Epidermal melanocyte (primary cell): ENCODE data around the gene SCN11A.
A peak's percentile ranks its signal among the peaks of the same experiment; 100 is the strongest.

Experiments used
- DNase-seq: peaks from one replicate; pipeline ENCODE4 v3.0.0; 2011; ENCODE audit warnings: low spot score; ENCODE audit not compliant: insufficient read length

Gene SCN11A

DNA sequence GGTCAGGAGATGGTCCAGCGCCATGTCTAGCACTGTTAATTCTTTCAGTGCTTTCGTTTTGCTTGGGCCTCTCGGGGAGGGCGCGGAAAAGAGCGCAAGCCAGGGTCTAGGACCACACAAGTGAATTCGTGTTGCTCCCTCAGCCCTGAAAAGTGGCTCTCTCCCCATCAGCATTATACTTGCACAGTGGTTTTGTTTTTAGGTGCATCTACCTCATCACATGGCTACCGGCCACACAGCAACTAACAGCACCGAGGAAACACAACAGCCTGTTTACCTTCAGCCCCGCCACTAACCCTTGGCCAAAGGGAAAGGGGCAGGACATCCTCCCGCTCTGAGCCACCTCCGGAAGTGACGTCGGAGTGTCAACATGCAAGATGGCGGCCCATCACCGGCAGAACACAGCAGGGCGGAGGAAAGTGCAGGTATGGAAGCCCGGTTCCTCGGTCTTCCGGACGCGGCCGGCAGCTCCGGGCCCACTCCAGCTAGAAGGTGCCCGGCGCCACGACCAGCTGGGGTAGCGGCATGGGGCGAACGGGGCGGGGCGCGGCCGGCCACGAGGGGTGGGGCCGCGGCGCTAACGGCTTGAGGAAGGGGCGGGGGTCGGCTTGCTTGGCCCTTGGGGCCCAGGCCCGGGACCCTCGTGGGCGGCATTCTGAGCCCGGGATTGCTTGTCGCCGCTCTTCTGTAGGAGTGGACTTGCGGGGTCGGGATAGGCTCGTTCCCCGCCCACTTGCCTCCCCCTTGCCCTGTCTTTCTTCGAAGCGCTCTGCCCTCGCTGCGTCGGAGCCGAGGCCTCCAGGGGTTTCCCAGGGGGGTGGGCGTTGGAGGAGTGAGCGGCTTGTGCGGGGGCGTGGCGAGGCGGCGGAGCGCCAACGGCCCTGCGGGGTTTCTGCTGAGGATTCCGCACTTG lies at the start of gene SCN11A, which contains the start of gene WDR48:
SCN11A (minus strand) TSS at position 296 of the 913 bp plus-strand sequence. CDS start 101,582 bp downstream, outside the sequence.
WDR48 (plus strand) TSS at position 368 of the 913 bp plus-strand sequence; CDS start at position 378, 10 bp downstream.
- DNase-seq = peak; percentile 87

GRCh38 chr3:39101022-39101689 lies 49.4 kb upstream of the SCN11A start:
- peak; percentile 46 for DNase-seq

GRCh38 chr3:39100500-39100886 lies 48.7 kb upstream of the SCN11A start:
- no peak for DNase-seq

- no peak for DNase-seq
Measured at GRCh38 chr3:39099738-39100499, 48.2 kb upstream of the SCN11A start.

- no peak for DNase-seq
Measured at GRCh38 chr3:39099242-39099641, 47.5 kb upstream of the SCN11A start.

GRCh38 chr3:39098473-39099000 lies 46.8 kb upstream of the SCN11A start:
- DNase-seq = no peak

GRCh38 chr3:39097716-39098472 lies 46.1 kb upstream of the SCN11A start:
- DNase-seq = no peak

- DNase-seq = peak; percentile 86
Measured at GRCh38 chr3:39096775-39097174, 45.0 kb upstream of the SCN11A start.

DNA sequence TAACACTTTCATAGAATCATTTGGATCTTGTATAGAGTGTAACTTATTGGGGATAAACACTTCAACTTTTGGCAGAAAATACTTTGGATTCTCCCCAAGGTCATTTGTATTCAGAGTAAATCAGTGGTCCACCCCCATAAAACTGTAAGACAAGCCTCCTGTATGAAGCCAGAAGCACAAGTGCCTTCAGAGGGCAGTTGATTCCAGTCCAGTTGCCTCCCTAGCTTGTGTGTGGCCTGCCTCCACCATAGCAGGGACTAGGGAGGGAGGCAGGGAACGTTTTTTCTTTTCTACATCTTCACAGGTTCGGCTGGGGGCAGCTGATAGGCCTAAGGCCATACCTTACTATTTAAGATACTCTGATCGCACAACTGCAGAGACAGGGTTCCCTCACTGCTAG lies 44.0 kb upstream of the SCN11A start:
- DNase-seq = no peak

DNA sequence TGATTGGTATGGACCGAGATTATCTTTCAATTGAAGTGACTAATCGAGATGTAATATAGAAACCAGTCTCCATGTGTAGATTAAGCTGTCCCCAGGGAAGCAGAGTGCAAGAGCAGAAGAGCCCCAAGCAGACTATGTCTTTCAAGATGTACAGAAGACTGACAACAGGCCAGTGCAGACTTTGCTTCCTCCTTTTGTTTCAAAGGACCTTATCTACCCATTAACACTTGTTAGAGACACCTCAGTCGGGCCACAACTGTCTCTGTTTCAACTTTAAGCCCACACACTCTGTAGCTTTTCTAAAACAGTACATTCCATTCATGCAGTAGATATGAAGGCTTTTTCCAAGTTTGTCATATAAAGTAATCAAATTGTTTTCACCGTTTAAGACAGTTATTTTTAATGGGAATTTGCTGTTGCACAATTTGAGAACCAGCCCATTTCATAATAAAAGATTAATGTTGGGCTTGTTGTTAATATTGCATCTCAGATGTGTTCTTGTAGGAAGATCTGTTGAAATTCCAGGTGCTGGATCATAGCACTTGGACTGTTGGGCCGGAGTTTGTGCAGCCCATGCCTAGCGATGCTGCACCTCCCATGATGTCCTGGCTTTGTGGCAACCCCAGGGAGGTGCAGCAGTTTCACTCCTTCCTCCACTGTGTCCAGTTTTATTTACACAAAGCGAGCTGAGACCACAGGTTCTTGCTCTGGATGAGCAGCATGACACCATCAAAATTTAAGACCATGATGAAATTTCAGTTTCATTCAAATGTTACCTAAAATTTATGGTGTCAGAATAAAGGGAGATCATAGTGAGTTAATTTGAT lies 43.3 kb upstream of the SCN11A start:
- no peak for DNase-seq

DNA sequence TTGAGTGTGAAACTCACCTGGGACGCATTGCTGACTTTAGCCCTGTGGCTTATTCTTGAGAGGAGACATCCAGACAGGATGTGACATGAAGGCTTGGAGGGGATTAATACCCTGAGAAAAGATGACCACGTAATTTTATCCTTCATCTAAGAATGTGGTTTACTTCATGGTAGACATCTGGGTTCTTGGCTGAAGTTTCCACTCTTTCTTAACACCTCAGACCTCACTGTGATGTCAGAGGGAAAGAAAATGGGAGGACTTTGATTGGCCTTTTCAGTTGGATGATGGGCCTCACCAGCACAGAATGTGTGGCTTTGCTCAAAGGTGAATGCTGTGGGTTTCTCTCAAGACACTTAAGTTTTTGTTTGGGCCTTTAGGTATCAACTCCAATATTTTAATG lies 39.2 kb upstream of the SCN11A start:
- DNase-seq = no peak

DNA sequence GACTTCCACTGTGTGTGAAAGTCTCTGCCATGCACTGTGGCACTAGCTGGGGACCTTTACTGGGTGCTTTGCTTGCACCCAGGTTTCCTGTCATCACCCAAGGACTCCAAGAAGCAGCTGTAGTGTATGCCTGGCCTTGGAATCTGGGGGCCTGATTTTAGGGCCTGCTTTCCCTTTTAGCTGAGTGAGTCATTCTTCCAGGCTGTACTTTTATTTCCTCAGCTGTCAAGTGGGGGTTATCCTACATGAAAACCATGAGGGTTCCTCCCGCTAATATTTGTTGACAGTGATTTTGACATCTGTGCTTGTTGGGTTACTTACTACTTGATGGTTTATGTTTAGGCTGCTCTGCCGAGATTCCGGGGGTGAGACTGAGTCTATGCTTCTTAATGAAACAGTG lies 37.1 kb upstream of the SCN11A start:
- no peak for DNase-seq

DNA sequence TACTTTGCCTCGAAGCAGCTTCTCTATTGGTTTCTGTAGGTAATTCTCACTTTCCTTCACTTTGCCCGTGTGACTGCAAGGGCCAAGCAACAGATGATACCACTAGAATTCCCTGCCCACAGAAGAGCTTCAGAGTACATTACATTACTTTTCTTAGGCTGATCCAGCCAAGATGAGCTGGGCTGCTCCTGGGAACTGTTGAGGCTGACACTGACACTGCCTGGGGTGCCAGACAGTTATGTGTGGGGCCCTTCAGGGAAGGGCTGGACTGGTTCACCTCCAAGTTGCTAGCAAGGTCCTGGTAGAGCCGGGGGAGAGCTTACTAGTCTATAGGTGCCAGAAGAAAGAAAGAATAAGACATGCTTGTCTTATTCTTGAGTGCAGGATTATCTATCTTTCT lies 36.7 kb upstream of the SCN11A start:
- no peak for DNase-seq

DNA sequence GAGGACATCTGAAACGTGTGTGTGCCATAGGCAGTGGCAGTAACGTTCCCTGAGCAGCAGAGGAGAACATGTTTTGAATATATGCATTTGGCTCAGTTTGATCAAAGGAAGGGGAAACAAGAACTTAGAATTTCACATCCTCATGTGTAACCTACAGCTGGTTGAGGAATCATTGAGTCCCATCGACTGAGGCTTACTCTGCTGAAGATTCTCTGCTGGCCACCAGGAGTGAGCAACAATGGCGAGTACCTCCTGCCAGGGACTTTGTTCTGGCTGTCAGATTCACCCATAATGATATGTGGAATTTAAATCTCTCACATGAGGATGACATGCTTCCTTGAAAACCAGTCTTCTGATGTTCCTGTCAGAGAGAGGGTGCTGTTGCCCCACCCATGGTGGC lies 34.4 kb upstream of the SCN11A start:
- no peak for DNase-seq

DNA sequence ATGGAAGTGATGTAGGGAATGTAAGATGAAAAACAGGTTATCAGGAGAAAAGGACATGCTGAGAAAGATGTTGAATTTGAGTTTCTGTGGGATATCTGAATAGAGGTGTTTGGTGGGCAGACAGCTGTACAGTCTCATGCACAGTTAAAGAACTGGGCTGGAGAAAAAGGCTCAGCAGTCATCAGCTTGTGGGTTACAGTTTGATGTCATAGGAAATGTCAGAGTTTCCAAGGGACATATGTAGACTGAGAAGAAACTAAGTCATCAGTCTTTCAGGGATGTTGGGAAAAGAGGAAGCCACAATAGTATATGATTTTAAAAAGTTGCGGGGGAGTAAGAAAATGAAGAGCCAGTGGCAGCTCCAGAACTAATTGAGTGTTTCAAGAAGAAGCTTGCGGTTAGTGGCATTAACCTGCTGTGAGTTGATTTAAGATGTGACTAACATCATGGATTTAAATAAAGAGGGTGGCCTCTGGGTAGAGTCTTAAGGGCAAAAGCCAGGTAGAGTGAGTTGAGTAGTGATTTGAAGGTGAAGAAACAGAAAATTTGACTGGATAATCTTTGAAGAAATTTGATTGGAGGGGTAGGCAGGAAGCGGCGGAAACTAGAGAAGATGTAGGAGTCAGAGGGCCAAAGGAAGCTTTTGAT lies 31.0 kb upstream of the SCN11A start:
- no peak for DNase-seq

- DNase-seq = no peak
Measured at GRCh38 chr3:39080026-39080425, 28.3 kb upstream of the SCN11A start.

DNA sequence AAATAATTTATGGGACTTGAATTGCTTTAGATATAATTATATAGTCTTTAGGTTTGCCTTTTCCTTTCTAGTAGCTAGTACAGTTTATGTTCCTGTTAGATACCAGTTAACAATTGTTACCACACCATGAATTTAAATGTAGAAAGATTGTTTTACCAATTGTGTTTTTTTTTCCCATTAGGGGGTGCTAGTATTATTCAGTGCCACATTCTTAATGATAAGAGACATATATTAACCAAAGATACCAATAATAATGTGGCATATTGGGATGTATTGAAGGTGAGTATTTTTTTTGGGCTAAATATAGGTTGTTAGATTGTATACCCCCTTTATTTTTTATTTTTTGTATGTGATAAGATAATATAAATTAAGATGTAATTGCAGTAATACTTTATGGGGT lies 27.8 kb upstream of the SCN11A start:
- no peak for DNase-seq

GRCh38 chr3:39075910-39076309 lies 24.2 kb upstream of the SCN11A start:
- DNase-seq = no peak

DNA sequence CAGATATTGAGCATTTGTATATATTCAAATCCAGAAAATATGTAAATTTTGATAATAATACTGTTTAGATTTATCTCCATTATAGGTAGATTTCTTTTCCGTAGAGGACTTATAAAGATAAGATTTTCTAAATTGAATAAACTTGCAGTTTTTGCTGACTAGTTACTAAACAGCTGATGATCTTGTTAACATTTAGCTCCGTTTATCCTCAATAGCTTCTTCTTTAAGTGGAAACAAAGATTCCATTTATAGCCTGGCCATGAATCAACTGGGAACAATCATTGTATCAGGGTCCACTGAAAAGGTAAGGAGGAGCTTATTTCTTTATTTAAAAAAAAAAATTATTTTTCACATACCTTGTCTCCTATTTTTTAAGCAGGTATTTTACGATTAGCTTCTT lies 16.8 kb upstream of the SCN11A start:
- no peak for DNase-seq
